ENCODE data around the gene PCDHGA7.
A peak's percentile ranks its signal among the peaks of the same experiment; 100 is the strongest.
"Not testable (repeated sequence)": the region's sequence is repeated elsewhere in the genome, so short reads cannot be mapped to it uniquely, and the experiment has no call there.

PCDHGA7 gene

DNA sequence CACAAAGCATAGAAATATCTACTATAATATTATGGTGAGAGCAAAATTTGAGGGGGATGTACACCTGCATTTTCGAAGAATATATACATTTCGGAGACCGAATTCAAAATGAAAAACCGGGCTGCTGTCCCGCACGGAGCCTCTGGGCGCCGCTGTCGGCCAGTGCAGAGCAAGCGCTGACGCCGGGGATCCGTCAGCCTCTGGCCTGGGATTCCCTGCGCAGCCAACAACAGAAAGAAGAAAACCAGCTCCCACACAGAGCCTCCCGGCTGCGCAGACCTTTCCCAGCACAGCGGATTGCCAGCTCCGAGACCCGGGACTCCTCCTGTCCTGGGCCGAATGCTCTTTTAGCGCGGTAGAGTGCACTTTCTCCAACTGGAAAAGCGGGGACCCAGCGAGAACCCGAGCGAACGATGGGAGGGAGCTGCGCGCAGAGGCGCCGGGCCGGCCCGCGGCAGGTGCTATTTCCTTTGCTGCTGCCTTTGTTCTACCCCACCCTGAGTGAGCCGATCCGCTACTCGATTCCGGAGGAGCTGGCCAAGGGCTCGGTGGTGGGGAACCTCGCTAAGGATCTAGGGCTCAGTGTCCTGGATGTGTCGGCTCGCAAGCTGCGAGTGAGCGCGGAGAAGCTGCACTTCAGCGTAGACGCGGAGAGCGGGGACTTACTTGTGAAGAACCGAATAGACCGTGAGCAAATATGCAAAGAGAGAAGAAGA lies 25.4 kb downstream of the PCDHGA7 start, which contains the start of gene PCDHGB6:
PCDHGB6 (plus strand) TSS at position 232 of the 716 bp plus-strand sequence; CDS start at position 414, 182 bp downstream.
- Mint-ChIP-seq H3K4me3 (peak within 1 kb of the TSS; percentile 75), H3K36me3 (peaks cover 15% of the 10 kb centered on the region), H3K9me3 (ENCODE audit: low read depth) (peaks cover 16% of the 10 kb centered on the region), H3K27me3 (peaks cover 55% of the 10 kb centered on the region)
- H3K27ac Mint-ChIP-seq; H3K4me1 Mint-ChIP-seq (ENCODE audit: low read depth): not testable (repeated sequence)

DNA sequence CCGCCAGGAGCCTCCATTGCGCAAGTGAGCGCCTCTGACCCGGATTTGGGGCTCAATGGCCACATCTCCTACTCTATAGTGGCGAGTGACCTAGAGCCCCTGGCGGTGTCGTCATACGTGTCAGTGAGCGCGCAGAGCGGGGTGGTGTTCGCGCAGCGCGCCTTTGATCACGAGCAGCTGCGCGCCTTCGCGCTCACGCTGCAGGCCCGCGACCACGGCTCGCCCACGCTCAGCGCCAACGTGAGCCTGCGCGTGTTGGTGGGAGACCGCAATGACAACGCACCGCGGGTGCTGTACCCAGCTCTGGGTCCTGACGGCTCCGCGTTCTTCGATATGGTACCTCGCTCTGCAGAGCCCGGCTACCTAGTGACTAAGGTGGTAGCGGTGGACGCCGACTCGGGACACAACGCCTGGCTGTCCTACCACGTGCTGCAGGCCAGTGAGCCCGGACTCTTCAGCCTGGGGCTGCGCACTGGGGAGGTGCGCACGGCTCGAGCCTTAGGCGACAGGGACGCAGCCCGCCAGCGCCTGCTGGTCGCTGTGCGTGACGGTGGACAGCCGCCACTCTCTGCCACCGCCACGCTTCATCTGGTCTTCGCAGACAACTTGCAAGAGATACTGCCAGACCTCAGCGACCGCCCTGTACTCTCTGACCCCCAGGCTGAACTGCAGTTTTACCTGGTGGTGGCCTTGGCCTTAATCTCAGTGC lies 27.2 kb downstream of the PCDHGA7 start:
- peaks cover 20% of the 10 kb centered on the region for H3K36me3 Mint-ChIP-seq
- H3K4me1 Mint-ChIP-seq (ENCODE audit: low read depth): peaks cover 12% of the 10 kb centered on the region
- H3K27ac Mint-ChIP-seq: no peak overlapping the region
- peaks cover 13% of the 10 kb centered on the region for H3K9me3 Mint-ChIP-seq (ENCODE audit: low read depth)
- peaks cover 55% of the 10 kb centered on the region for H3K27me3 Mint-ChIP-seq
- no peak overlapping the region for H3K4me3 Mint-ChIP-seq

DNA sequence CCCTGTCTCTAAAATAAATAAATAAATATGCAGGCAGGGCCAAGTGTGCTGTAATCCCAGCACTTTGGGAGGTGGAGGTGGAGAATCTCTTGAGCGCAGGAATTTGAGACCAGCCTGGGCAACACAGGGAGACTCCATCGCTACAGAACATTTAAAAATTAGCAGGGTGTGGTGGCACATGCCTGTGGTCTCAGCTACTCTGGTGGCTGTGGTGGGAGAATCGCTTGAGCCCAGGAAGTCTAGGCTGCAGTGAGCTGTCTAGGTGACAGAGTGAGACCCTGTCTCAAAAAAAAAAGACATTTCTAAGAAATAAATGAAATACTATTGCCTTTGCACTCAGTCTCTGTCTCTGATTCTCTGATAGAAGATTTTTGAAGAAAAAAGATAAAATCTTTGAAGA lies 29.0 kb downstream of the PCDHGA7 start:
- Mint-ChIP-seq H3K9me3 (ENCODE audit: low read depth) (peaks cover 13% of the 10 kb centered on the region), H3K4me1 (ENCODE audit: low read depth) (peaks cover 15% of the 10 kb centered on the region), H3K36me3 (peaks cover 23% of the 10 kb centered on the region), H3K27me3 (peaks cover 51% of the 10 kb centered on the region), H3K27ac (no peak overlapping the region), H3K4me3 (no peak overlapping the region)

DNA sequence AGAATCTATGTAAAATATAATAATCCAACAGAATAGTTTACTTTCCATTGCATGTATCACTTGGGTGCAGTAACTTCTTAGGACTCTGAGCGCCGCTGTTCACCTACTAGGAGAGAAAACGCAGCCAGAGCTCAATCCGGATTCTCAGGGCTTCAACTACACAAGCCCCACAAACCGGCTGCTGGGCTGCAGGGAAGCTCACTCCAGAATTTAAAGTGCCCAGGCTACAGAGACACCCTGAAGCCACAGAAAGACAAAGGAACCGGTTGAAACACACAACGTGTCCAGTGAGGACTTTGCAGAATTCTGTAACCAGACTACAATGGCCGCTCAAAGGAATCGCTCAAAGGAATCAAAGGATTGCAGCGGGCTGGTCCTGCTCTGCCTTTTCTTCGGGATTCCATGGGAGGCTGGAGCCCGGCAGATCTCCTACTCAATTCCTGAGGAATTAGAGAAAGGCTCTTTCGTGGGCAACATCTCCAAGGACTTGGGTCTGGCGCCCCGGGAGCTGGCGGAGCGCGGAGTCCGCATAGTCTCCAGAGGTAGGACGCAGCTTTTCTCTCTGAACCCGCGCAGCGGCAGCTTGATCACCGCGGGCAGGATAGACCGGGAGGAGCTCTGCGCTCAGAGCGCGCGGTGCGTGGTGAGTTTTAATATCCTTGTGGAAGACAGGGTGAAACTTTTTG lies 30.5 kb downstream of the PCDHGA7 start, which contains the start of gene PCDHGA10:
PCDHGA10 (plus strand) TSS at position 134 of the 686 bp plus-strand sequence; CDS start at position 323, 189 bp downstream.
- peaks cover 17% of the 10 kb centered on the region for H3K4me1 Mint-ChIP-seq (ENCODE audit: low read depth)
- H3K9me3 Mint-ChIP-seq (ENCODE audit: low read depth): peaks cover 13% of the 10 kb centered on the region
- H3K36me3 Mint-ChIP-seq: peaks cover 22% of the 10 kb centered on the region
- H3K4me3 Mint-ChIP-seq: peak within 1 kb of the TSS; percentile 89
- peaks cover 50% of the 10 kb centered on the region for H3K27me3 Mint-ChIP-seq
- H3K27ac Mint-ChIP-seq: no peak within 1 kb of the TSS

DNA sequence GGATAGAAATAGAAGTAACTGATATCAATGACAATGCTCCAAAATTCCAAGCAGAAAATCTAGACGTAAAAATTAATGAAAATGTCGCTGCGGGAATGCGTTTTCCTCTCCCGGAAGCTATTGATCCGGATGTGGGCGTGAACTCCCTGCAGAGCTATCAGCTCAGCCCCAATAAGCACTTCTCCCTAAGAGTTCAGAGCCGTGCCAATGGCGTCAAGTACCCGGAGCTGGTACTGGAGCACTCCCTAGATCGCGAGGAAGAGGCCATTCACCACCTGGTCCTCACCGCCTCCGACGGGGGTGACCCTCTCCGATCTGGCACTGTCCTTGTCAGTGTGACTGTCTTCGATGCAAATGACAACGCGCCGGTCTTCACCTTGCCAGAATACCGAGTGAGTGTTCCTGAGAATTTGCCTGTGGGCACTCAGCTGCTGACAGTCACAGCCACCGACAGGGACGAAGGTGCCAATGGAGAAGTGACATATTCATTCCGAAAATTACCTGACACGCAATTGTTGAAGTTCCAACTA lies 31.1 kb downstream of the PCDHGA7 start:
- peaks cover 53% of the 10 kb centered on the region for H3K27me3 Mint-ChIP-seq
- H3K27ac Mint-ChIP-seq: no peak overlapping the region
- peaks cover 19% of the 10 kb centered on the region for H3K4me1 Mint-ChIP-seq (ENCODE audit: low read depth)
- H3K36me3 Mint-ChIP-seq: peaks cover 26% of the 10 kb centered on the region
- peaks cover 16% of the 10 kb centered on the region for H3K9me3 Mint-ChIP-seq (ENCODE audit: low read depth)
- H3K4me3 Mint-ChIP-seq: peak overlapping the region; percentile 89

DNA sequence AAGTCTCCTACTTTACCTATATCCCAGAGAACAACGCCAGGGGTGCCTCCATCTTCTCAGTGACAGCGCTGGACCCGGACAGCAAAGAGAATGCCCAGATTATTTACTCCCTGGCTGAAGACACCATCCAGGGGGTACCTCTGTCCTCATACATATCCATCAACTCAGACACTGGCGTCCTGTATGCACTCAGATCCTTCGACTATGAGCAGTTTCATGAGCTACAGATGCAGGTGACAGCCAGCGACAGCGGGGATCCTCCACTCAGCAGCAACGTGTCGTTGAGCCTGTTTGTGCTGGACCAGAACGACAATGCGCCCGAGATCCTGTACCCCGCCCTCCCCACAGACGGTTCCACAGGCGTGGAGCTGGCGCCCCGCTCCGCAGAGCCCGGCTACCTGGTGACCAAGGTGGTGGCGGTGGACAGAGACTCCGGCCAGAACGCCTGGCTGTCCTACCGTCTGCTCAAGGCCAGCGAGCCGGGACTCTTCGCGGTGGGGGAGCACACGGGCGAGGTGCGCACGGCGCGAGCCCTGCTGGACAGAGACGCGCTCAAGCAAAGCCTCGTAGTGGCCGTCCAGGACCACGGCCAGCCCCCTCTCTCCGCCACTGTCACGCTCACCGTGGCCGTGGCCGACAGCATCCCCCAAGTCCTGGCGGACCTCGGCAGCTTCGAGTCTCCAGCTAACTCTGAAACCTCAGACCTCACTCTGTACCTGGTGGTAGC lies 32.2 kb downstream of the PCDHGA7 start:
- H3K36me3 Mint-ChIP-seq: peaks cover 27% of the 10 kb centered on the region
- peaks cover 14% of the 10 kb centered on the region for H3K9me3 Mint-ChIP-seq (ENCODE audit: low read depth)
- peaks cover 49% of the 10 kb centered on the region for H3K27me3 Mint-ChIP-seq
- H3K27ac Mint-ChIP-seq: not testable (repeated sequence)
- peaks cover 22% of the 10 kb centered on the region for H3K4me1 Mint-ChIP-seq (ENCODE audit: low read depth)
- H3K4me3 Mint-ChIP-seq: peak overlapping the region; percentile 89

DNA sequence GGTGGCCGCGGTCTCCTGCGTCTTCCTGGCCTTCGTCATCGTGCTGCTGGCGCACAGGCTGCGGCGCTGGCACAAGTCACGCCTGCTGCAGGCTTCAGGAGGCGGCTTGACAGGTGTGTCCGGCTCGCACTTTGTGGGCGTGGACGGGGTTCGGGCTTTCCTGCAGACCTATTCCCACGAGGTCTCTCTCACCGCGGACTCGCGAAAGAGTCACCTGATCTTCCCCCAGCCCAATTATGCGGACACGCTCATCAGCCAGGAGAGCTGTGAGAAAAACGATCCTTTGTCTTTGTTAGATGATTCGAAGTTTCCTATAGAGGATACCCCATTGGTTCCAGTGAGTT lies 32.7 kb downstream of the PCDHGA7 start:
- H3K36me3 Mint-ChIP-seq: peaks cover 27% of the 10 kb centered on the region
- H3K27me3 Mint-ChIP-seq: peaks cover 50% of the 10 kb centered on the region
- H3K9me3 Mint-ChIP-seq (ENCODE audit: low read depth): peaks cover 13% of the 10 kb centered on the region
- not testable (repeated sequence) for H3K4me3 Mint-ChIP-seq, H3K27ac Mint-ChIP-seq
- peaks cover 22% of the 10 kb centered on the region for H3K4me1 Mint-ChIP-seq (ENCODE audit: low read depth)

DNA sequence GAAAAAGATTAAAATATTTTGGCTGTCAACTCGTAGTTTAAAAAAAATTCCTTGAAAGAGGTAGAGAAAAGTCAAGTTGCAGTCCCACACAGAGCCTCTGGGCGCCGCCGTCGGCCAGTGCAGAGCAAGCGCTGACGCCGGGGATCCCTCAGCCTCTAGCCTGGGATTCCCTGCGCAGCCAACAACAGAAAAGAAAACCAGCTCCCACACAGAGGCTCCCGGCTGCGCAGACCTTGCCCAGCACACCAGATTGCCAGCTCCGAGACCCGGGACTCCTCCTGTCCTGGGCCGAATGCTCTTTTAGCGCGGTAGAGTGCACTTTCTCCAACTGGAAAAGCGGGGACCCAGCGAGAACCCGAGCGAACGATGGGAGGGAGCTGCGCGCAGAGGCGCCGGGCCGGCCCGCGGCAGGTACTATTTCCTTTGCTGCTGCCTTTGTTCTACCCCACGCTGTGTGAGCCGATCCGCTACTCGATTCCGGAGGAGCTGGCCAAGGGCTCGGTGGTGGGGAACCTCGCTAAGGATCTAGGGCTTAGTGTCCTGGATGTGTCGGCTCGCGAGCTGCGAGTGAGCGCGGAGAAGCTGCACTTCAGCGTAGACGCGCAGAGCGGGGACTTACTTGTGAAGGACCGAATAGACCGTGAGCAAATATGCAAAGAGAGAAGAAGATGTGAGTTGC lies 35.1 kb downstream of the PCDHGA7 start, which contains the start of gene PCDHGB7:
PCDHGB7 (plus strand) TSS at position 184 of the 679 bp plus-strand sequence; CDS start at position 367, 183 bp downstream.
- H3K4me3 Mint-ChIP-seq: peak within 1 kb of the TSS; percentile 79
- peaks cover 35% of the 10 kb centered on the region for H3K36me3 Mint-ChIP-seq
- peaks cover 55% of the 10 kb centered on the region for H3K27me3 Mint-ChIP-seq
- peaks cover 25% of the 10 kb centered on the region for H3K4me1 Mint-ChIP-seq (ENCODE audit: low read depth)
- H3K27ac Mint-ChIP-seq: peak within 1 kb of the TSS; percentile 50
- H3K9me3 Mint-ChIP-seq (ENCODE audit: low read depth): peaks cover 20% of the 10 kb centered on the region

DNA sequence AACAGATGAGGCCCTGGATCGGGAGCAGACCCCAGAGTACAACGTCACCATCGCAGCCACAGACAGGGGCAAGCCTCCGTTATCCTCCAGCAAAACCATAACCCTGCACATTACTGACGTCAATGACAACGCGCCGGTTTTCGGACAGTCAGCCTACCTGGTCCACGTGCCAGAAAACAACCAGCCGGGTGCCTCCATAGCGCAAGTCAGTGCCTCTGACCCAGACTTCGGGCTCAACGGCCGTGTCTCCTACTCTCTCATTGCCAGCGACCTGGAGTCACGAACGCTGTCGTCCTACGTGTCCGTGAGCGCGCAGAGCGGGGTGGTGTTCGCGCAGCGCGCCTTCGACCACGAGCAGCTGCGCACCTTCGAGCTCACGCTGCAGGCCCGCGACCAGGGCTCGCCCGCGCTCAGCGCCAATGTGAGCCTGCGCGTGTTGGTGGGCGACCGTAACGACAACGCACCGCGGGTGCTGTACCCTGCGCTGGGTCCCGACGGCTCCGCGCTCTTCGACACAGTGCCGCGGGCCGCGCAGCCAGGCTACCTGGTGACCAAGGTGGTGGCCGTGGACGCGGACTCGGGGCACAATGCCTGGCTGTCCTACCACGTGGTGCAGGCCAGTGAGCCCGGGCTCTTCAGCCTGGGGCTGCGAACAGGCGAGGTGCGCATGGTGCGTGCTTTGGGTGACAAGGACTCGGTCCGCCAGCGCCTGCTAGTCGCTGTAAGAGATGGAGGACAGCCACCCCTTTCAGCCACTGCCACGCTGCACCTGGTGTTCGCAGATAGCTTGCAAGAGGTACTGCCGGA lies 36.7 kb downstream of the PCDHGA7 start:
- Mint-ChIP-seq H3K4me1 (ENCODE audit: low read depth) (peaks cover 16% of the 10 kb centered on the region), H3K27ac (no peak overlapping the region), H3K27me3 (peaks cover 50% of the 10 kb centered on the region), H3K36me3 (peaks cover 35% of the 10 kb centered on the region), H3K4me3 (peak overlapping the region; percentile 25), H3K9me3 (ENCODE audit: low read depth) (peaks cover 23% of the 10 kb centered on the region)

DNA sequence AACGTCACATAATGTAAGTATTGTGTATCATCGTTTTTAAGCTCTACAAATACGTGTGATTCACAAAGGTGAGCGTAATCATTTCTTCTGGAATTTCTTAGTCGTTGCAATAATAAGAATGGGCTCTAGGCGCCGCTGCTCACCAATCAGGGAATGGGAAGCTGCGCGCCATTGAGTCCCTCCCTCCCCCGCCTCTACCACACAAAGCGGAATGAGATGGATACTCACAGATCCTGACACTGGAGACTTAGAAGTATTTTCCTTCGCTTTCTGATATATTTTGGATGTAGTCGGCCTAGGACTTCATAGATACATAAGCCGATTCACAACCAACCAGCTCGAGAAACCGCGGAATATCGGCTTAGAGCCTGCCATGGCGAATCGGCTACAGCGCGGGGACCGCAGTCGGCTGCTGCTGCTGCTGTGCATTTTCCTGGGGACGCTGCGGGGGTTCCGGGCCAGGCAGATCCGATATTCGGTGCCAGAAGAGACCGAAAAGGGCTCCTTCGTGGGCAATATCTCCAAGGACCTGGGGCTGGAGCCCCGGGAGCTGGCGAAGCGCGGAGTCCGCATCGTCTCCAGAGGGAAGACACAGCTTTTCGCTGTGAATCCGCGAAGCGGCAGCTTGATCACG lies 38.4 kb downstream of the PCDHGA7 start, which contains the start of gene PCDHGA11:
PCDHGA11 (plus strand) TSS at position 197 of the 634 bp plus-strand sequence; CDS start at position 374, 177 bp downstream.
- H3K9me3 Mint-ChIP-seq (ENCODE audit: low read depth): peaks cover 20% of the 10 kb centered on the region
- H3K27ac Mint-ChIP-seq: peak within 1 kb of the TSS; percentile 70
- H3K4me1 Mint-ChIP-seq (ENCODE audit: low read depth): peaks cover 10% of the 10 kb centered on the region
- peaks cover 31% of the 10 kb centered on the region for H3K36me3 Mint-ChIP-seq
- H3K27me3 Mint-ChIP-seq: peaks cover 53% of the 10 kb centered on the region
- peak within 1 kb of the TSS; percentile 87 for H3K4me3 Mint-ChIP-seq

DNA sequence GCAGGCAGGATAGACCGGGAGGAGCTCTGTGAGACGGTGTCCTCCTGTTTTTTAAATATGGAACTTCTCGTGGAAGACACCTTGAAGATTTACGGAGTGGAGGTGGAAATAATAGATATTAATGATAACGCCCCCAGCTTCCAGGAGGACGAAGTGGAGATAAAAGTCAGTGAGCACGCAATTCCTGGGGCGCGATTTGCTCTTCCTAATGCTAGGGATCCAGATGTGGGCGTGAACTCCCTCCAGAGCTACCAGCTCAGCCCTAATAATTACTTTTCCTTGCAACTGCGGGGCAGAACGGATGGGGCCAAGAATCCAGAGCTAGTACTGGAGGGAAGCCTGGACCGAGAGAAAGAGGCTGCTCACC lies 38.9 kb downstream of the PCDHGA7 start:
- peaks cover 10% of the 10 kb centered on the region for H3K4me1 Mint-ChIP-seq (ENCODE audit: low read depth)
- peaks cover 20% of the 10 kb centered on the region for H3K9me3 Mint-ChIP-seq (ENCODE audit: low read depth)
- peak overlapping the region; percentile 87 for H3K4me3 Mint-ChIP-seq
- H3K27ac Mint-ChIP-seq: peak overlapping the region; percentile 11
- H3K36me3 Mint-ChIP-seq: peaks cover 29% of the 10 kb centered on the region
- H3K27me3 Mint-ChIP-seq: peaks cover 53% of the 10 kb centered on the region

DNA sequence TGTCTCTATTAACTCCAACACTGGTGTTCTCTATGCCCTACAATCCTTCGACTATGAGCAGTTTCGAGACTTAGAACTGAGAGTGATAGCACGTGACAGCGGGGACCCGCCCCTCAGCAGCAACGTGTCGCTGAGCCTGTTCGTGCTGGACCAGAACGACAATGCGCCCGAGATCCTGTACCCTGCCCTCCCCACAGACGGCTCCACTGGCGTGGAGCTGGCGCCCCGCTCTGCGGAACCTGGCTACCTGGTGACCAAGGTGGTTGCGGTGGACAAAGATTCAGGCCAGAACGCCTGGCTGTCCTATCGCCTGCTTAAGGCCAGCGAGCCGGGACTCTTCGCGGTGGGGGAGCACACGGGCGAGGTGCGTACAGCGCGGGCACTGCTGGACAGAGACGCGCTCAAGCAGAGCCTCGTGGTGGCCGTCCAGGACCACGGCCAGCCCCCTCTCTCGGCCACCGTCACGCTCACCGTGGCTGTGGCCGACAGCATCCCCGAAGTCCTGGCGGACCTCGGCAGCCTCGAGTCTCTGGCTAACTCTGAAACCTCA lies 40.3 kb downstream of the PCDHGA7 start:
- peaks cover 28% of the 10 kb centered on the region for H3K36me3 Mint-ChIP-seq
- H3K4me3 Mint-ChIP-seq: peak overlapping the region; percentile 23
- H3K27ac Mint-ChIP-seq: no peak overlapping the region
- peaks cover 53% of the 10 kb centered on the region for H3K27me3 Mint-ChIP-seq
- H3K9me3 Mint-ChIP-seq (ENCODE audit: low read depth): peaks cover 20% of the 10 kb centered on the region
- peaks cover 9% of the 10 kb centered on the region for H3K4me1 Mint-ChIP-seq (ENCODE audit: low read depth)
